HepG2 (cell line): ENCODE measurements around the gene FAM114A1. TPM values are rescaled to one million over a fixed set of nuclear protein-coding genes. Genes with fewer than 3 reads are reported as not detected.

Experiments
- KLF15 ChIP-seq: sonication (generic); formaldehyde crosslinking; IDR thresholded peaks from 2 replicates; pipeline ENCODE4 v1.8.1; 2023; ENCODE audit warnings: borderline replicate concordance, mild to moderate bottlenecking, inconsistent platforms, missing genetic modification reagents, mixed read lengths
- MLLT10 ChIP-seq: sonication (generic); formaldehyde crosslinking; IDR thresholded peaks from 2 replicates; pipeline ENCODE4 v1.4.0; 2020; ENCODE audit warnings: missing genetic modification reagents
- PRPF4 ChIP-seq: fragments of 200-400 bp; formaldehyde crosslinking; IDR thresholded peaks from 2 replicates; pipeline ENCODE4 v1.6.1; 2016; ENCODE audit warnings: low read length, low read depth; ENCODE audit not compliant: poor library complexity, severe bottlenecking
- RBFOX2 ChIP-seq: fragments of 200-400 bp; formaldehyde crosslinking; IDR thresholded peaks from 2 replicates; pipeline ENCODE4 v1.6.1; 2017; ENCODE audit warnings: low read depth, mild to moderate bottlenecking, low read length
- SP5 ChIP-seq: IDR thresholded peaks from 2 replicates; pipeline ENCODE4 v1.6.1; 2016; ENCODE audit warnings: low read depth, borderline replicate concordance
- TERF1 ChIP-seq: sonication (generic); formaldehyde crosslinking; IDR thresholded peaks from 2 replicates; pipeline ENCODE4 v1.8.0; 2022; ENCODE audit warnings: mild to moderate bottlenecking, missing genetic modification reagents, moderate library complexity
- ZBTB40 ChIP-seq, 2 experiments: fragments of 450-650 bp in 1 of 2; sonication (generic) in 1 of 2; formaldehyde crosslinking in 1 of 2; IDR thresholded peaks; 2 replicates each; pipeline versions ENCODE4 v1.6.1 to v1.8.0; 2016 to 2022; ENCODE audit warnings: antibody characterized with exemption in 1 of 2, mild to moderate bottlenecking in 1 of 2, missing genetic modification reagents in 1 of 2
- ZBTB42 ChIP-seq: sonication (generic); formaldehyde crosslinking; IDR thresholded peaks from 2 replicates; pipeline ENCODE4 v1.5.0; 2020; ENCODE audit warnings: mild to moderate bottlenecking, missing genetic modification reagents
- ZMAT3 ChIP-seq: sonication (generic); formaldehyde crosslinking; conservative IDR thresholded peaks from 2 replicates; pipeline ENCODE4 v1.7.0; 2021; ENCODE audit warnings: missing genetic modification reagents
- ZNF333 ChIP-seq: sonication (generic); formaldehyde crosslinking; IDR thresholded peaks from 2 replicates; pipeline ENCODE4 v1.4.0; 2020; ENCODE audit warnings: mild to moderate bottlenecking, missing genetic modification reagents, borderline replicate concordance
- ZNF354B ChIP-seq: sonication (generic); formaldehyde crosslinking; IDR thresholded peaks from 2 replicates; pipeline ENCODE4 v1.8.0; 2022; ENCODE audit warnings: mild to moderate bottlenecking, missing genetic modification reagents
- ZNF567 ChIP-seq: sonication (generic); formaldehyde crosslinking; IDR thresholded peaks from 2 replicates; pipeline ENCODE4 v1.8.1; 2023; ENCODE audit warnings: mild to moderate bottlenecking, missing genetic modification reagents, borderline replicate concordance
- ZNF678 ChIP-seq: sonication (generic); formaldehyde crosslinking; IDR thresholded peaks from 2 replicates; pipeline ENCODE4 v1.4.0; 2020; ENCODE audit warnings: mild to moderate bottlenecking, missing genetic modification reagents
- ZNF720 ChIP-seq: sonication (generic); formaldehyde crosslinking; IDR thresholded peaks from 2 replicates; pipeline ENCODE4 v1.4.0; 2020; ENCODE audit warnings: missing genetic modification reagents
- polyA plus RNA-seq, 8 experiments: library from polyadenylated mRNA; depleted of rRNA in 3 of 8; stranded (reverse) in 7 of 8; unstranded in 1 of 8; fragments of >200 nt; fragmentation: Illumina TruSeq in 4 of 8; extraction: Trizol in 4 of 8; gene quantifications; 2 replicates each; pipeline versions ENCODE4 v1.2.1 to v1.2.3, GENCODE V29; 2011 to 2016; ENCODE audit warnings: low read depth in 4 of 8, missing spikeins in 1 of 8, mixed read lengths in 1 of 8; ENCODE audit not compliant: insufficient read depth in 1 of 8
- total RNA-seq, 5 experiments: library from RNA; depleted of rRNA; stranded (reverse); fragments of >200 nt; fragmentation: Illumina TruSeq; extraction: Trizol; gene quantifications; 2 replicates each; pipeline ENCODE4 v1.2.3, GENCODE V29; 2016; ENCODE audit warnings: low read depth in 1 of 5
- TF ChIP-seq, protein P1 (sequence below): conservative IDR thresholded peaks from 2 replicates; pipeline ENCODE4 v1.6.1; 2018; ENCODE audit warnings: missing genetic modification reagents
- TF ChIP-seq, protein P2 (sequence below): sonication (generic); formaldehyde crosslinking; IDR thresholded peaks from 2 replicates; pipeline ENCODE4 v1.4.0; 2020; ENCODE audit warnings: missing genetic modification reagents

Gene FAM114A1
- total and polyA plus RNA-seq, 2 of the 13 experiments (the other 11 are each of a cell fraction or from before 2014, with no cell fraction given), result 61.0 to 76.9 TPM

- TF ChIP-seq ZBTB40 (IDR thresholded peaks at IDR 0.05) (no peak), ZBTB40 (CRISPR knock-in tag; IDR thresholded peaks at IDR 0.05) (no peak), ZNF678 (CRISPR knock-in tag) (no peak), ZMAT3 (CRISPR knock-in tag) (no peak), SP5 (CRISPR knock-in tag) (peak; percentile 30; the same call in 1 of the 2 replicates), PRPF4 (no peak), ZNF354B (CRISPR knock-in tag) (no peak), KLF15 (CRISPR knock-in tag) (no peak), TERF1 (CRISPR knock-in tag) (no peak), RBFOX2 (0 out of 2 replicates have a peak, but pooled peaks have one; percentile 39), ZNF567 (CRISPR knock-in tag) (no peak), ZNF720 (CRISPR knock-in tag) (no peak), ZNF333 (no peak), ZBTB42 (CRISPR knock-in tag) (no peak), MLLT10 (no peak)
- TF ChIP-seq, protein P1, sequence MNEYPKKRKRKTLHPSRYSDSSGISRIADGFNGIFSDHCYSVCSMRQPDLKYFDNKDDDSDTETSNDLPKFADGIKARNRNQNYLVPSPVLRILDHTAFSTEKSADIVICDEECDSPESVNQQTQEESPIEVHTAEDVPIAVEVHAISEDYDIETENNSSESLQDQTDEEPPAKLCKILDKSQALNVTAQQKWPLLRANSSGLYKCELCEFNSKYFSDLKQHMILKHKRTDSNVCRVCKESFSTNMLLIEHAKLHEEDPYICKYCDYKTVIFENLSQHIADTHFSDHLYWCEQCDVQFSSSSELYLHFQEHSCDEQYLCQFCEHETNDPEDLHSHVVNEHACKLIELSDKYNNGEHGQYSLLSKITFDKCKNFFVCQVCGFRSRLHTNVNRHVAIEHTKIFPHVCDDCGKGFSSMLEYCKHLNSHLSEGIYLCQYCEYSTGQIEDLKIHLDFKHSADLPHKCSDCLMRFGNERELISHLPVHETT (CRISPR knock-in tag), result no peak
- TF ChIP-seq, protein P2, sequence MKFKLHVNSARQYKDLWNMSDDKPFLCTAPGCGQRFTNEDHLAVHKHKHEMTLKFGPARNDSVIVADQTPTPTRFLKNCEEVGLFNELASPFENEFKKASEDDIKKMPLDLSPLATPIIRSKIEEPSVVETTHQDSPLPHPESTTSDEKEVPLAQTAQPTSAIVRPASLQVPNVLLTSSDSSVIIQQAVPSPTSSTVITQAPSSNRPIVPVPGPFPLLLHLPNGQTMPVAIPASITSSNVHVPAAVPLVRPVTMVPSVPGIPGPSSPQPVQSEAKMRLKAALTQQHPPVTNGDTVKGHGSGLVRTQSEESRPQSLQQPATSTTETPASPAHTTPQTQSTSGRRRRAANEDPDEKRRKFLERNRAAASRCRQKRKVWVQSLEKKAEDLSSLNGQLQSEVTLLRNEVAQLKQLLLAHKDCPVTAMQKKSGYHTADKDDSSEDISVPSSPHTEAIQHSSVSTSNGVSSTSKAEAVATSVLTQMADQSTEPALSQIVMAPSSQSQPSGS (CRISPR knock-in tag), result no peak
Observed at GRCh38 chr4:38904090-38904666, 36.6 kb downstream of the FAM114A1 start (continued).
